ENCODE data around the gene NDUFA13.

The NDUFA13 gene

GRCh38 chr19:19489804-19490204 is 26.2 kb upstream of the NDUFA13 start:
- FAIRE-seq, result no peak

- peak; percentile 95 for FAIRE-seq
Measured at GRCh38 chr19:19490214-19490968, 25.6 kb upstream of the NDUFA13 start.

GRCh38 chr19:19491321-19492025 is 24.6 kb upstream of the NDUFA13 start:
- FAIRE-seq, result no peak

- no peak for FAIRE-seq
Measured at GRCh38 chr19:19492026-19492610, 23.9 kb upstream of the NDUFA13 start.

- no peak for FAIRE-seq
Measured at GRCh38 chr19:19493841-19494546, 22.0 kb upstream of the NDUFA13 start.

- no peak for FAIRE-seq
Measured at GRCh38 chr19:19495614-19496603, 20.1 kb upstream of the NDUFA13 start.

- no peak for FAIRE-seq
Measured at GRCh38 chr19:19498255-19498991, 17.6 kb upstream of the NDUFA13 start.

GRCh38 chr19:19499272-19499995 is 16.6 kb upstream of the NDUFA13 start:
- no peak for FAIRE-seq

GRCh38 chr19:19500975-19501644 is 14.9 kb upstream of the NDUFA13 start:
- no peak for FAIRE-seq

- no peak for FAIRE-seq
Measured at GRCh38 chr19:19501798-19502197, 14.2 kb upstream of the NDUFA13 start.

GRCh38 chr19:19502281-19502680 is 13.7 kb upstream of the NDUFA13 start:
- no peak for FAIRE-seq

- no peak for FAIRE-seq
Measured at GRCh38 chr19:19502808-19503602, 13.0 kb upstream of the NDUFA13 start.

GRCh38 chr19:19504754-19505668 is 11.0 kb upstream of the NDUFA13 start:
- FAIRE-seq, result no peak

- no peak for FAIRE-seq
Measured at GRCh38 chr19:19505669-19506326, 10.2 kb upstream of the NDUFA13 start.

GRCh38 chr19:19506592-19506991 is 9.4 kb upstream of the NDUFA13 start:
- FAIRE-seq, result no peak

GRCh38 chr19:19507354-19507753 is 8.7 kb upstream of the NDUFA13 start:
- no peak for FAIRE-seq

GRCh38 chr19:19508217-19508616 is 7.8 kb upstream of the NDUFA13 start:
- FAIRE-seq, result no peak

GRCh38 chr19:19510432-19510831 is 5.6 kb upstream of the NDUFA13 start:
- FAIRE-seq, result no peak

Measured in G401.6 (cell line).